ENCODE data around the gene MRPS34.

Gene MRPS34

GRCh38 chr16:1768767-1769401 is 4.0 kb downstream of the MRPS34 start:
- DNase-seq = no peak

GRCh38 chr16:1768061-1768766 is 4.7 kb downstream of the MRPS34 start:
- no peak for DNase-seq

GRCh38 chr16:1767116-1767994 is 5.6 kb downstream of the MRPS34 start:
- no peak for DNase-seq

GRCh38 chr16:1766701-1767100 is 6.2 kb downstream of the MRPS34 start:
- DNase-seq = no peak

- DNase-seq = no peak
Measured at GRCh38 chr16:1766231-1766630, 6.7 kb downstream of the MRPS34 start.

GRCh38 chr16:1765826-1766225 is 7.1 kb downstream of the MRPS34 start:
- DNase-seq = no peak

- no peak for DNase-seq
Measured at GRCh38 chr16:1764971-1765370, 8.0 kb downstream of the MRPS34 start.

- DNase-seq = no peak
Measured at GRCh38 chr16:1763521-1764511, 9.1 kb downstream of the MRPS34 start.

GRCh38 chr16:1762879-1763520 is 9.9 kb downstream of the MRPS34 start:
- DNase-seq = no peak

- no peak for DNase-seq
Measured at GRCh38 chr16:1762196-1762878, 10.6 kb downstream of the MRPS34 start.

- no peak for DNase-seq
Measured at GRCh38 chr16:1761751-1762150, 11.2 kb downstream of the MRPS34 start.

GRCh38 chr16:1760911-1761310 is 12.0 kb downstream of the MRPS34 start:
- no peak for DNase-seq

GRCh38 chr16:1759511-1759910 is 13.4 kb downstream of the MRPS34 start:
- no peak for DNase-seq

GRCh38 chr16:1758923-1759322 is 14.0 kb downstream of the MRPS34 start:
- no peak for DNase-seq

- no peak for DNase-seq
Measured at GRCh38 chr16:1757714-1758461, 15.0 kb downstream of the MRPS34 start.

- no peak for DNase-seq
Measured at GRCh38 chr16:1754204-1754603, 18.7 kb downstream of the MRPS34 start.

GRCh38 chr16:1752853-1753252 is 20.1 kb downstream of the MRPS34 start:
- no peak for DNase-seq

GRCh38 chr16:1751946-1752345 is 21.0 kb downstream of the MRPS34 start:
- no peak for DNase-seq

- DNase-seq = no peak
Measured at GRCh38 chr16:1749152-1750117, 23.5 kb downstream of the MRPS34 start.

Data from inflammatory macrophage treated with lipopolysaccharide for 1 hour (primary cell).